ENCODE data around the gene BMF.
"Not testable (repeated sequence)": the region's sequence is repeated elsewhere in the genome, so short reads cannot be mapped to it uniquely, and the experiment has no call there.

Gene BMF

GRCh38 chr15:40128766-40129660 is 20.3 kb upstream of the BMF start:
- no peak for DNase-seq

GRCh38 chr15:40125950-40126349 is 17.3 kb upstream of the BMF start:
- no peak for DNase-seq

- not testable (repeated sequence) for DNase-seq
These were observed 16.2 kb upstream of the BMF start for GRCh38 chr15:40124807-40125285.

GRCh38 chr15:40124333-40124732 is 15.7 kb upstream of the BMF start:
- DNase-seq: not testable (repeated sequence)

GRCh38 chr15:40123863-40124262 is 15.2 kb upstream of the BMF start:
- not testable (repeated sequence) for DNase-seq

- DNase-seq: not testable (repeated sequence)
These were observed 14.3 kb upstream of the BMF start for GRCh38 chr15:40122989-40123388.

- DNase-seq: no peak
These were observed 13.4 kb upstream of the BMF start for GRCh38 chr15:40121911-40122638.

GRCh38 chr15:40118473-40118872 is 9.8 kb upstream of the BMF start:
- no peak for DNase-seq

- DNase-seq: peak in 1 of 2 donors; percentile 28
These were observed 7.0 kb upstream of the BMF start for GRCh38 chr15:40115670-40116093.

GRCh38 chr15:40115106-40115505 is 6.4 kb upstream of the BMF start:
- not testable (repeated sequence) for DNase-seq

- DNase-seq: no peak
These were observed 5.5 kb upstream of the BMF start for GRCh38 chr15:40114218-40114617.

- DNase-seq: no peak
These were observed 4.1 kb upstream of the BMF start for GRCh38 chr15:40112789-40113188.

GRCh38 chr15:40111888-40112287 is 3.2 kb upstream of the BMF start:
- DNase-seq: no peak

GRCh38 chr15:40110866-40111550 is 2.3 kb upstream of the BMF start:
- DNase-seq: no peak

- no peak for DNase-seq
These were observed 421 bp downstream of the BMF start for GRCh38 chr15:40108061-40108854.

GRCh38 chr15:40106203-40107161 is 2.2 kb downstream of the BMF start:
- peak in 1 of 2 donors; percentile 27 for DNase-seq

- DNase-seq: no peak
These were observed 3.0 kb downstream of the BMF start for GRCh38 chr15:40105517-40106202.

GRCh38 chr15:40104865-40105516 is 3.7 kb downstream of the BMF start:
- peak; percentile 84 to 85 for DNase-seq

- DNase-seq: no peak
These were observed 4.3 kb downstream of the BMF start for GRCh38 chr15:40104296-40104864.

All from hippocampal formation (tissue), 2 donors.